Fibroblast of the aortic adventitia (primary cell): ENCODE data around the gene SORBS1. TPM values are rescaled to one million over a fixed set of nuclear protein-coding genes. Genes with fewer than 3 reads are reported as not detected.

Source experiments
- DNase-seq: peaks from one replicate; pipeline ENCODE4 v3.0.0-alpha.2; 2010; ENCODE audit warnings: low read depth
- H3K4me3 ChIP-seq: 2 replicates; pipeline ENCODE4 v1.5.1; 2011; ENCODE audit warnings: low read depth, mild to moderate bottlenecking, control low read depth, low read length, moderate library complexity
- CTCF ChIP-seq: IDR thresholded peaks from 2 replicates; pipeline ENCODE4 v1.5.1; 2011; ENCODE audit warnings: mild to moderate bottlenecking, low read length, control low read depth, inconsistent platforms; ENCODE audit not compliant: insufficient read depth
- total RNA-seq: library from RNA; depleted of rRNA; stranded (reverse); fragments of >200 nt; gene quantifications from 2 replicates; pipeline ENCODE4 v1.2.3, GENCODE V29; 2012; ENCODE audit warnings: low replicate concordance

SORBS1 gene
- total RNA-seq, 1 donor, result 0.36 TPM

- no peak for TF ChIP-seq CTCF
- DNase-seq, result no peak
- H3K4me3 ChIP-seq, result no peak overlapping the region
Observed at GRCh38 chr10:95304463-95304862, 256.7 kb downstream of the SORBS1 start.

- TF ChIP-seq CTCF, result no peak
- DNase-seq, result no peak
- no peak overlapping the region for H3K4me3 ChIP-seq
Observed at GRCh38 chr10:95303950-95304349, 257.2 kb downstream of the SORBS1 start.

- DNase-seq, result no peak
- no peak overlapping the region for H3K4me3 ChIP-seq
- TF ChIP-seq CTCF, result no peak
Observed at GRCh38 chr10:95303535-95303934, 257.6 kb downstream of the SORBS1 start.

- H3K4me3 ChIP-seq, result no peak overlapping the region
- DNase-seq, result no peak
- no peak for TF ChIP-seq CTCF
Observed at GRCh38 chr10:95300022-95300539, 261.1 kb downstream of the SORBS1 start.

GRCh38 chr10:95297402-95297801 lies 263.8 kb downstream of the SORBS1 start:
- no peak for DNase-seq
- H3K4me3 ChIP-seq, result no peak overlapping the region
- no peak for TF ChIP-seq CTCF

- no peak for TF ChIP-seq CTCF
- no peak overlapping the region for H3K4me3 ChIP-seq
- DNase-seq, result no peak
Observed at GRCh38 chr10:95296764-95297163, 264.4 kb downstream of the SORBS1 start.

- peak; percentile 35 for DNase-seq
- H3K4me3 ChIP-seq, result peak overlapping the region; percentile 45
- TF ChIP-seq CTCF, result no peak
Observed at GRCh38 chr10:95295031-95295755, 266.0 kb downstream of the SORBS1 start.
